ENCODE data around the gene EML5.

The EML5 gene

DNA sequence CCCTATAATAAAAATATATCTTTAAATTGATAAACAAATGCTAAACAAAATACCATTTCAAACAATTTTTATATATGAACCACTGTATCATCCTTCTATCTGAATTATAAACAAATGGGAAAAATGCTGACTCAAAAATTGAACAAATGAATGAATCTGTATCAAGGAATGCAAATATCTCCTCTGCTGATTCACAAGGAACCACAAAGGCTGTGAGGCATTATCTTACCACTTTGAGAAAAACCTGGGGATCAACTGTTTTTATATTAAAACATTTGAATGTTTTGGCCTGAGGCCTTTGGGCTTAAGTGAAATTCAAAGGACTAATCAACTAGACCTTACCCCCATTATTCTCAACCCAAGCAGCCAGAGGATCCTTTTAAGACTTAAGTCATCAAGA, 86.3 kb downstream of the EML5 start:
- H3K27me3 ChIP-seq (ENCODE audit: low read length) = no peaks in the 10 kb centered on the region
- no peaks in the 10 kb centered on the region for H4K20me1 ChIP-seq (ENCODE audit: low read depth, low read length)
- H3K9ac ChIP-seq (ENCODE audit: low read length) = no peak overlapping the region
- no peak overlapping the region for H3K27ac ChIP-seq (ENCODE audit: low read depth, low read length)
- no peaks in the 10 kb centered on the region for H3K79me2 ChIP-seq (ENCODE audit: insufficient read depth, low read length)
- TF ChIP-seq, protein P1, sequence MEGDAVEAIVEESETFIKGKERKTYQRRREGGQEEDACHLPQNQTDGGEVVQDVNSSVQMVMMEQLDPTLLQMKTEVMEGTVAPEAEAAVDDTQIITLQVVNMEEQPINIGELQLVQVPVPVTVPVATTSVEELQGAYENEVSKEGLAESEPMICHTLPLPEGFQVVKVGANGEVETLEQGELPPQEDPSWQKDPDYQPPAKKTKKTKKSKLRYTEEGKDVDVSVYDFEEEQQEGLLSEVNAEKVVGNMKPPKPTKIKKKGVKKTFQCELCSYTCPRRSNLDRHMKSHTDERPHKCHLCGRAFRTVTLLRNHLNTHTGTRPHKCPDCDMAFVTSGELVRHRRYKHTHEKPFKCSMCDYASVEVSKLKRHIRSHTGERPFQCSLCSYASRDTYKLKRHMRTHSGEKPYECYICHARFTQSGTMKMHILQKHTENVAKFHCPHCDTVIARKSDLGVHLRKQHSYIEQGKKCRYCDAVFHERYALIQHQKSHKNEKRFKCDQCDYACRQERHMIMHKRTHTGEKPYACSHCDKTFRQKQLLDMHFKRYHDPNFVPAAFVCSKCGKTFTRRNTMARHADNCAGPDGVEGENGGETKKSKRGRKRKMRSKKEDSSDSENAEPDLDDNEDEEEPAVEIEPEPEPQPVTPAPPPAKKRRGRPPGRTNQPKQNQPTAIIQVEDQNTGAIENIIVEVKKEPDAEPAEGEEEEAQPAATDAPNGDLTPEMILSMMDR (IDR thresholded peaks at IDR 0.05; ENCODE audit: insufficient read depth, low read length, poor library complexity, severe bottlenecking) = no peak
- no peak for TF ChIP-seq EZH2phosphoT487 (conservative IDR thresholded peaks at IDR 0.05; ENCODE audit: low read length)
- no peak overlapping the region for H2AFZ ChIP-seq (ENCODE audit: low read depth, low read length, severe bottlenecking)
- no peak overlapping the region for H3K4me2 ChIP-seq (ENCODE audit: low read depth, low read length, poor library complexity, severe bottlenecking)
- H3K36me3 ChIP-seq (ENCODE audit: low read length) = no peaks in the 10 kb centered on the region
- no peaks in the 10 kb centered on the region for H3F3A ChIP-seq (ENCODE audit: insufficient read depth)
- no peak overlapping the region for H3K4me3 ChIP-seq (ENCODE audit: insufficient read depth, low read length, poor library complexity, severe bottlenecking)
- H3K9me3 ChIP-seq (ENCODE audit: insufficient read depth, low read length) = no peaks in the 10 kb centered on the region
- no peaks in the 10 kb centered on the region for H3K9me2 ChIP-seq (replicated peaks; ENCODE audit: insufficient read depth, low read length)

DNA sequence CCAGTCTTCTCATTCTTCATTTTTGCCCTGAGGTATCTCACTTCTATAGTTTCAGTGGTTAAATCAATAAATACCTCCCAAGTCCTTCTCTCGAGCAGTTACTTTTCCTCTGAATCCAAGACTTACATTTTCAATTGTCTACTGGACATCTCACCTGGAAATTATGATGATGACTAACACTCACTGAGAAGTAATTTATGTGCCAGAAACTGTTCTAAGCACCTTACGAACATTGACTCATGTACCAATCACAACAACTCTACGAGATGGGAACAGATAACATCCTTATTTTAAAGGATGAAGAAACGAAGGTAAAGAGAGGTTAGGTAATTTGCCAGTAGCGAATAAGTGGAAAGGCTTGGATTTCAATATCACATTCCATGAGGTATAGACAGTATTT, 94.1 kb downstream of the EML5 start:
- no peaks in the 10 kb centered on the region for H3K9me2 ChIP-seq (replicated peaks; ENCODE audit: insufficient read depth, low read length)
- no peak overlapping the region for H3K9ac ChIP-seq (ENCODE audit: low read length)
- H3K79me2 ChIP-seq (ENCODE audit: insufficient read depth, low read length) = no peaks in the 10 kb centered on the region
- H3K27me3 ChIP-seq (ENCODE audit: low read length) = no peaks in the 10 kb centered on the region
- H3K36me3 ChIP-seq (ENCODE audit: low read length) = no peaks in the 10 kb centered on the region
- no peaks in the 10 kb centered on the region for H4K20me1 ChIP-seq (ENCODE audit: low read depth, low read length)
- no peaks in the 10 kb centered on the region for H3F3A ChIP-seq (ENCODE audit: insufficient read depth)
- no peak overlapping the region for H2AFZ ChIP-seq (ENCODE audit: low read depth, low read length, severe bottlenecking)
- no peak for TF ChIP-seq EZH2phosphoT487 (conservative IDR thresholded peaks at IDR 0.05; ENCODE audit: low read length)
- TF ChIP-seq, protein P1 (IDR thresholded peaks at IDR 0.05; ENCODE audit: insufficient read depth, low read length, poor library complexity, severe bottlenecking) = no peak
- no peaks in the 10 kb centered on the region for H3K9me3 ChIP-seq (ENCODE audit: insufficient read depth, low read length)
- H3K4me3 ChIP-seq (ENCODE audit: insufficient read depth, low read length, poor library complexity, severe bottlenecking) = no peak overlapping the region
- no peak overlapping the region for H3K27ac ChIP-seq (ENCODE audit: low read depth, low read length)
- H3K4me2 ChIP-seq (ENCODE audit: low read depth, low read length, poor library complexity, severe bottlenecking) = no peak overlapping the region

DNA sequence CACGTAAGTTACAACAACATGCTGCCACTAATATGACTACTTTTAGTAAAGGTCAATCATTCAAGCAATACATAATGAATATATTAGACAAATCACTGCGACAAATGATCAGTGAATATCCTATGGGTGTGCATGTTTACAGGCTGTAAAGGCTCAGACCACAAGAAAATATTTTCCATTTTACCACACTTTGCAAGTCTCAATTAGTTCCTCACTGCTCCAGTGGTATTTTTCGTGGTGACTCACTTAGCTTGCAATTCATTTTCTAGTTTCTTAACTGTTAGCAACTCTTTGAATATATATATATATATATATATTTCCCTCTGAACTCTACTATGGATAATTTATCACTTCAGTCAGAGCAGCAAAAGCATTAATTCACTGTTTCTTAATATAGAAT, 96.9 kb downstream of the EML5 start:
- Histone ChIP-seq H3K4me2 (ENCODE audit: low read depth, low read length, poor library complexity, severe bottlenecking) (no peak overlapping the region), H3K4me3 (ENCODE audit: insufficient read depth, low read length, poor library complexity, severe bottlenecking) (no peak overlapping the region), H3K36me3 (ENCODE audit: low read length) (no peaks in the 10 kb centered on the region), H3K9me3 (ENCODE audit: insufficient read depth, low read length) (no peaks in the 10 kb centered on the region), H4K20me1 (ENCODE audit: low read depth, low read length) (no peaks in the 10 kb centered on the region), H3F3A (ENCODE audit: insufficient read depth) (no peaks in the 10 kb centered on the region), H2AFZ (ENCODE audit: low read depth, low read length, severe bottlenecking) (no peak overlapping the region), H3K79me2 (ENCODE audit: insufficient read depth, low read length) (no peaks in the 10 kb centered on the region), H3K9me2 (replicated peaks; ENCODE audit: insufficient read depth, low read length) (no peaks in the 10 kb centered on the region), H3K27ac (ENCODE audit: low read depth, low read length) (no peak overlapping the region), H3K9ac (ENCODE audit: low read length) (no peak overlapping the region), H3K27me3 (ENCODE audit: low read length) (no peaks in the 10 kb centered on the region)
- TF ChIP-seq, protein P1 (IDR thresholded peaks at IDR 0.05; ENCODE audit: insufficient read depth, low read length, poor library complexity, severe bottlenecking) = no peak
- no peak for TF ChIP-seq EZH2phosphoT487 (conservative IDR thresholded peaks at IDR 0.05; ENCODE audit: low read length)

Measured in SU-DHL-6 (cell line).